NCI-H2107 treated with DMSO at 0.1 percent for 48 hours (cell line): ENCODE results near the gene PIK3CB.
A peak's percentile ranks its signal among the peaks of the same experiment; 100 is the strongest.
"Not testable (repeated sequence)": the region's sequence is repeated elsewhere in the genome, so short reads cannot be mapped to it uniquely, and the experiment has no call there.

Source experiments
- DNase-seq: peaks from one replicate; lab custom pipeline; 2025; ENCODE audit not compliant: unreplicated experiment; lab: John Stamatoyannopoulos, UW

The PIK3CB gene

DNA sequence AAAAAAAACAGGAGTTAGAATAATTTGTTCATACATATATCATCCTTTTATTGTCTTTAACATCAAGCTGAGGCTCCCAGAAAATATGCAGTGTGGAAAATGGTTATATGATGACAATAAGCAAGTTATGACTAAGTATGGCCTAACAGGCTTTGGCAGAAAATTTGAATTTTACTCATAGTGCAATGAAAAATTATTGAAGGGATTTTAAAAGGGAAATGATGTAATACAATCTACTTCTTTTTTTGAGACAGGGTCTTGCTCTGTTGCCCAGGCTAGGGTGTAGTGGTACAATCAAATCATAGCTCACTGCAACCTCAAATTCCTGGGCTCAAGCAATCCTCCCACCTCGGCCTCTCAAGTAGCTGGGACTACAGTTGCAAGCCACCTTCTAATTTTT lies 147.5 kb downstream of the PIK3CB start:
- DNase-seq: no peak

DNA sequence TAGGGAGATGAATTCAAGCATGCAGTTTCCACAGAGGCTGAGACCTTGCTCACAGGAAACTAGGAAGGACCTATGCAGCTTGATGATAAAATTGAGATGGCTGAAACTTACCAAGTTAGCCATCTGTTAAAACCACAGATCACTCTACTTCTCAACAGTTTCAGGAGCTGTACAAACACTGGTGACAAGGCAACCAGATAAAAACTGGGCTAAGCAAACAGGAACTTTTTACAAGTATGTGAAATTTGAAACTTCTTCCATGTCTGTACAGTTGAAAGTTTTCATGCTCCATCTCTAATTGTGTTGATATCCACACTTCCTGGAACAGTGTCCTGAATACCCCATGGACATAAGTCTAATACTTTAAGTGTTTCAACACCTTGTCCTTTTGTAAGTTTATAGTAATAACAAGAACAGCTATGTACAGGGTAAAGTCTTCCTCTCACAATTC lies 147.9 kb downstream of the PIK3CB start:
- DNase-seq: peak; percentile 42

DNA sequence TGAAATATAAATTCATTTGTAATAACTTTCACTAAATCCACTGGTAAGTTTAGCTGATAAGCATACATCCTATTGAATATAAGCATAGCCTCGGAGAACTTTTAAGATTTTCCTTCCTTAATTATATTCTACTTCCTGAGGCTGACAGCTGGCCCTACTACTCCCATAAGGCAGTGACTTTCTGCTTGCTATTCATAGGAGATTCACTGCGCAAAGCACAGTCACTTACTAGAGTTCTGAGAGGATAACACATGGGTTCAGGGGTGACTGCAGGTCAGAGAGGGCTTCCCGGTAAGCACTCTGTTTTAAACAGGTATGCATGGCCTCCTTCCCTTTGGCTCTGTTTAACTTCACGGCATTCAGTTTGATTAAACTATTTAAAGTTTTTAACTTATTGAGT lies 150.3 kb downstream of the PIK3CB start:
- no peak for DNase-seq

DNA sequence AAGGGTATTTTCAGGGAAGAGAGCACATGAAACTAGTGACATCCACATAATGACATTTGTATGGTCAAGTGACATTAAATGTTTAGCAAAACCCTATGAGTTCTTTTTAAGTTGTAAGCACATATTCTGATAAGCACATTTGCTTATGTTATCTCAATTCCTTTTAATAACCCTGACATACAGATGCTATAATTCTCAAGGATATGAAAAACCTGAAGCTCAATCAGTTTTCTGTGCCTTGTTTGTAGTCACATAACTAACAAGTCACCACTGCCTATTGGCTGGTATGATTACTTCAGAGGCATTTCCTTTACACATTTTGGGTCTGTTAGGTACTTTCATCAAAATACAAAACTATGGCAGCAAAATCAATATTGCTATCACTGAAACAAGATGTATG lies 152.1 kb downstream of the PIK3CB start:
- DNase-seq: no peak

DNA sequence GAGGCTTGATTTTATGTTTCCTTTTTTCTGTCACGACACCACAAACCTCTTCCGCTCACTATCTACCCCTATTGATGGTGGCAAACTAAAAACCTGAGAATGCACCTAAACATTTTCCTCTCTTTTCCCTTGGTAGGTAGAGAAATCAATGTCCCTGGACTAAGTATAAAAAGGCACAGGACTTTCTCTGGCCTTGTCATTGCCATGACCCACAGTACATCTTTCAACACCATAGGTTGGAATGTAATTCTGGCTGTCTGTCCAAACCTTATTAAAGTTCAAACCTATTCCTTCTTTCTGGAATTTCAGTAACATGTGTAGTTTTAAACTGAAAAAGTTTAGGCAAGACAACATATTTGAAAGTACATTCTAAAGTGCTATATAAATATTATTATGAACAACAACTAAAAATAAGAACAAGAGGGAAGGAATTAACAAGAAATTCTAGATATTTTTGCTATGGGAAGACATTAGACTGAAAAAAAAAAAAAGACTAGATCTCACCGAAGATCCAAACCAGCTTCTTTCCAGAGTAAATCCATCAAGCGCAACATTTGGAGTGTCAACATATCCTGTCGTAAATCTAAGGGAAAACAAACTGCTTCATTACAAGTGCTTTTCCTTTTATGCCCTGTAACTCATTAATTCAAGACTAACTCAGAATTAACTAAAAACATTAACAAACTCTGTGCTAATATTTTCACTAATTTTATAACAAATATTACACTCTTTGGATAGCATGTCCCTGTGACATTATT lies 153.1 kb downstream of the PIK3CB start:
- DNase-seq: no peak

DNA sequence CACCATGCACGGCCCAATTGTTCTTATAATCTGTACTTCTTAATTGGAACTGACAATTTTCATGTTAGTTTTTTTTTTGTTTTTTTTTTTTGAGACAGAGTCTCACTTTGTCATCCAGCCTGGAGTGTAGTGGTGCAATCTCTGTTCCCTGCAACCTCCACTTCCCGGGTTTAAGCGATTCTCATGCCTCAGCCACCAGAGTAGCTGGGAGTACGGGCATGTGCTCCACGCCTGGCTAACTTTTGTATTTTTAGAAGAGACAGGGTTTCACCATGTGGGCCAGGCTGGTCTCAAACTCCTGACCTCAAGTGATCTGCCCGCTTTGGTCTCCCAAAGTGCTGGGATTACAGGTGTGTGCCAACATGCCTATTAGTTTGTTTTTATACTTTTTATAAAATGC lies 153.8 kb downstream of the PIK3CB start:
- not testable (repeated sequence) for DNase-seq

DNA sequence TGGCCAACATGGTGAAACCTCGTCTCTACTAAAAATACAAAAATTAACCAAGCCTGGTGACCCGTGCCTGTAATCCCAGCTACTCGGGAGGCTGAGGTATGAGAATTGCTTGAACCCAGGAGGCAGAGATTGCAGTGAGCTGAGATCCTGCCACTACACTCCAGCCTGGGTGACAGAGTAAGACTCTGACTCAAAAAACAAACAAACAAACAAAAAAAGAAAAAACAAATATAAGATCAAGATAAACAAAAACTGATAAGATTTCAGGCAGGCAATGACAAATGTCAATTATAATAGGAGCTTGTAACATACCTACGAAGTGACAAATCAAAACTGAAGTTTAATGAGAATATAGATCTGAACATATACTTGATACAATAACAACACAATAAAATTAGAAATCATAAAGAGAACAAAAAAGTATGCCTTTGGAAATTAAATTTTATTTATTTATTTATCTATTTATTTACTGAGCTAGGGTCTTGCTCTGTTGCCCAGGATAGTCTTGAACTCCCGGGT lies 155.8 kb downstream of the PIK3CB start:
- no peak for DNase-seq

DNA sequence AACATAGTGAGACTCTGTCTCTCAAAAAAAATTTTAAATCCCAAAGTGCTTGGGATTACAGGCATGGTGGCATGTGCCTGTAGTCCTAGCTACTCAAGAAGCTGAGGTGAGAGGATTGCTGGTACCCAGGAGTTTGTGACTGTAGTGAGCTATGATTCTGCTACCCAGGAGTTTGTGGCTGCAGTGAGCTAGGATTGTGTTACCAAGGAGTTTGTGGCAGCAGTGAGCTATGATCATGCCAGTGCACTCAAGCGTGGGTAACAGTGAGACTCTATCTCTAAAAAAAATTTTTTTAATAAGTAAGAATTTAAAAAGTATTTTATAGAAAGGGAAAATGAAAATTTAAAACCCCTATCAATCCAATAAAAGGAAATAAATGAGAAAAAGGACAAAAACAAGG lies 156.6 kb downstream of the PIK3CB start:
- DNase-seq: no peak

DNA sequence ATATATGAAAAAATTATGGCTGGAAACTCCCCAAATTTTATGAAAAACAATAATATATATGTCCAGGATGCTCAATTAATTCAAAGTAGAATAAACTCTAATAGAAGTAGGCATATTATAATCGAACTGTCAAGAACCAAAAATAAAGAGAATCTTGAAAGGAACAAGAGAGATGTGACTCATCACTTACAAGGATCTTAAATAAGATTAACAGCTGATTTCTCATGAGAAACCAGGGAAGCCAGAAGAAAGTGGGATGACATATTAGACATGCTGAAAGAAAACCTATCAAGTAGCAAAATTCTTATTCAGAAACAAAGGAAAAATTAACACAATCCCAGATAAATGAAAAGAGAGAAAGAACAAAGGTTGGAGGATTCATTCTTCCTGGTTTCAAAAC lies 159.3 kb downstream of the PIK3CB start:
- DNase-seq: no peak

DNA sequence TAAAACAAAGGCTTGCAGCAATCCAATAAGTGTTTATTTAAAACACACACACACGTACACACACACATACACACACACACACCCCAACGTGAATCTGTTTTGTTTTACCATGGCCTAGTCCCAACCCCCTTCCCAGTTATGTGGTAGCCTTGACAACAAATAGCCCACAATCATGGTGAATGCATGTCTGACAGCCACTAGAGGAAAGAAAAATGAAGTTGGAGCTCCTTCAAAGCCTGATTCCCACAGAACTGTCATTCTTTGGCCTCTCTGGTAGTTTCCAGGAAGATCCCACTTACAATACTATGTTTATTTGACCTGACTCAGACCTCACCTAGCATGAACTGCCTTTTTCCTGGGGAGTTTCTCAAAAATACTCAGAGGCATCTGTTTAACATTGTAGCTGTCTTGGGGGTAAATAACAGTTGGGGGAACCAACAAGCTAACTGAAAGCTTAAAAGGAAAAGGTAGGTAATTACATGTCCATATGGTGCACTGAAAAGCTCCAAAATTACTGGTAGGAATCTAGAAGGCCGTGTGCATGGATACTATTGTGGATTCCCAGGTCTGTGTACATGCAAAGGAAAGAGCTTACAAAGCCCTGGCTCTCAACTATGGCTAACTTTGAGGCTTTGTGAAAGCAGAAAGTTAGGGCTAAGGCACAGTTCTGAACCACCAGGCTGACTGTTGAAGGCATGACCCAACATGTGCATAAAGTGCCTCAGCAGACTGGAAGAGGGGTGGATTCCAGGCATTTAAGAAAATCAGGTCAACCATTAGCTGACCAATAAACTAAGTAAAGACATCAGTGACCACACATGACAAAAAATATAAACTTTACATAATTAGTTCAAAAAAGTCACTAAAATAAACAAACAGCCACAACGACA lies 160.8 kb downstream of the PIK3CB start:
- no peak for DNase-seq

DNA sequence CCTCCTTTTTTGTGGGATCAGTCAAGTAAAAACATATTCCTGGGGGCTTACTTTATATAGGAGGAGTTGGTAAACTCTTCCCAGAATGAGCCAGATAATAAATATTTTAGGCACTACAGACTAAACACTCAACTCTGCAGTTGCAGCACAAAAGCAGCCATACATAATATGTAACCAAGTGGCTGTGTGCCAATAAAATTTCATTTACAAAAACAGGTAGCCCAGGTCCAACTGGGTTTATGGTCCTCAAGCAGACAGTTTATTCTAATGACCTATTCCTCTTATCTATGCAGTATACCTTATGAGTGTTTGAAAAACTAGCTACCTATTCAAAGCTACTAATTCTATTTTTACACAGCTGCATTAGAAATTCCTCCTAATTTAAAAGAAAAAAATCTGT lies 164.3 kb downstream of the PIK3CB start:
- DNase-seq: no peak

DNA sequence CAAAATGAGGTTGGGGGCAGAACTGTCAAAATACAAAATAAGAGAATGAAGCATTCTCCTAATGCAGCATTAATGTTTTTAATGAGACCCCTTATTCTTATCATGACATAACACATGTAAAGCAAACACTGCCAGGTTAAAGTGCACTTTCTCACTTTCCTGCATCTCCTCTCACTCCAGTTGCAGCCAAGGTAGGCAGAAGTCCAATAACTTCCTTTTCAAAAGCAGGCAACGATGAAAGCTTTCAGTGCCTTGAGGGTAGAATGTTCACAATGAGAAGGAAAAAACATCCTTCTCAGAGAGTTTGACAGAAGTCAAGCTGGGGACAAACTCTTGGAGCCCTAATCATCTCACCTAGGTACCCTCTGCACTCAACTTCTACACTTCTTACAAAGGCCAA lies 166.6 kb downstream of the PIK3CB start:
- no peak for DNase-seq

DNA sequence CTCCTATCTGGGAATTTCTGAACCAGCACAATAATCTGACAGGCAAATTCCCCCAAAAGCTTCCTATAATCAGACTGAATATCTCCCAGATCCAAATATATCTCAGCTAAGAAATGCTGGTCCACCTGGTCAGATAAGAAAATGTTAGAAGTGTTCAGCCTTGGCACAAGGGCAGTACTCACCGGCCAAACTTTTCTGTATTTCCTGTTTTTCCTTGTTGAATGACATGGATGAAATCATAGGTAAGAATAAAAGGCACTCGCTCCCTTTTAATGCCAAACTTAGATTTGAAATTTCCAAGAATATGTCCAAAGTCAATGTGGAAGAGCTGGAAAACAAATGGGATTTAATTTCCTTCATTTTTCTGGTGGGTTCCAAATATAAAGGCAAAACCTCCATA lies 177.2 kb downstream of the PIK3CB start:
- no peak for DNase-seq

DNA sequence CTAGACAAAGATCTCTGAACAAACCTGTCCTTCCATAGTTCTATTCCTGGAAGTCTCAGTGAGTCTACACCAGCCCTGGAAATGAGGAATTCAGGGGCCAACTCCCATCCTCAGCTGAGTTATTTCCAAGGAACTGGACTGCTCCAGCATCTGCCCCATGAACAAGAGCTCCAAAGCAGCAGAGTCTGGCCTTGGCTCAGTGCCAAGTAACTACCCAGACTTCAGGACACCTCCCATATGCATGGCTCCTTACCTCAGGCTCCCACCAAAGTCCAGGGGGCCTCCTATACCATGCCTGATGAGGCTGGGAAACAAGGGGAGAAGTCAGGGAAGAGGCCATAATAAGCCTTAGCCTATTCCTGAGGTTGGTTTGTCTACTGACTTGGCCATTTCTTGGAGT lies 181.2 kb downstream of the PIK3CB start:
- DNase-seq: no peak

DNA sequence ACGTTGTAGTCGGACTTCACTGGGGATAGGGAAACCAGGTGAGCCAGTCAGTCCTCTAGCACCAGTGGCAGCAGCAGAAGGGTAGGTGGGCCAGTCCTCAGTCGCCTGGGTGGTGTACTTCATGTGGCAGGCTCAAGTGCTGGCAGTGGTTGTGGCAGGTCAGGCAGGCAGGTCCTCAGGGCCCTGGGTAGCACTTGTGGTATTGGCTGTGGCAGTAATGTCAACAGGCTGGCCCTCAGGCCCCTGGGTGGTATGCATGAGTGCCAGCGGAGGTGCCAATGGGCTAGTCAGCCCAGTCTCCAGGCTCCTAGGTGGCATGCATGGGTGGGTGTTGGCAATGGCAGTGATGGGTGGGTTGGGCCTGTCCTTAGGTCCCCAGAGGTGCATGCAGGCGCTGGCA lies 185.6 kb downstream of the PIK3CB start:
- DNase-seq: no peak

DNA sequence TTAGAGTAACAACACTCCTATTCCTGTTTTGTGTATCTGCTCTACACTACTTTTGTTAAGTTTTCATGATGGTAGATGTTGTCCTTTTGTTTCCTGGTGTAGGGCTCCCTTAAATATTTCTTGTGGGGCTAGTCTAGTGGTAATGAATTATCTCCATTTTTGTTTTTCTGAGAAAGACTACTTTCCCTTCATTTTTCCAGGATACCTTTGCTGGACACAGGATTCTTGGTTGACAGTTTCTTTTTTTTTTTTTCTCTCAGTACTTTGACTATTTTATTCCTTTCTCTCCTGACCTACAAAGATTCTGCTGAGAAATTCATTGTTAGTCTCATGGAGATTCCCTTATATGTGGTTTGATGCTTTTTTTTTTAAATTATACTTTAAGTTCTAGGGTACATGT lies 188.2 kb downstream of the PIK3CB start:
- DNase-seq: no peak

DNA sequence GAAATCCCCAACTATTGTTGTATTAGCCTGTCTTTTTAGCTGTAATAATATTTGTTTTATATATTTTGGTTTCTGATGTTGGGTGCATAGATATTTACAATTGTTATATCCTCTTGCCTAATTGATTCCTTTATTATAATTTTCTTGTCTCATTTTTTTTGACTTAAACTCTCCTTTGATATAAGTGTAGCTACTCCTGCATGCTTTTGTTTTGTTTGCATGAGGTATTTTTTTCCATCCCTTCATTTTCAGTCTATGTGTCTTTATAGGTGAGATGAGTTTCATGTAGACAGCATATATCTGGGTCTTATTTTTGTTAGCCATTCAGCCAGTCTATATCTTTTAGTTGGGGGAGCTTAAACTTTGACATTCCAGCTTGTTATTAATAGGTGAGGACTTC lies 188.7 kb downstream of the PIK3CB start:
- DNase-seq: no peak

DNA sequence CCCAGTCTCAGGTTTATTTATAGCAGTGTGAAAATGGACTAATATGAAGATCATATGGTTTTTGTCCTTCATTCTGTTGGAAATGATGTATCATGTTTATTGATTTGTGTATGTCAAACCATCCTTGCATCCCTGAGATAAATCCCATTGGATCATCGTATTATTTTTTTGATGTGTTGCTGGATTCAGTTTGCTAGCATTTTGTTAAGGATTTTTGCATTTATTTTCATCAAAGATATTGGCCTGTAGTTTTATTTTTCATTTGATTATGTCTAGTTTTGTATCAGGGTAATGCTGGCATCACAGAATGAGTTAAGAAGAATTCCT lies 191.8 kb downstream of the PIK3CB start:
- DNase-seq: no peak

DNA sequence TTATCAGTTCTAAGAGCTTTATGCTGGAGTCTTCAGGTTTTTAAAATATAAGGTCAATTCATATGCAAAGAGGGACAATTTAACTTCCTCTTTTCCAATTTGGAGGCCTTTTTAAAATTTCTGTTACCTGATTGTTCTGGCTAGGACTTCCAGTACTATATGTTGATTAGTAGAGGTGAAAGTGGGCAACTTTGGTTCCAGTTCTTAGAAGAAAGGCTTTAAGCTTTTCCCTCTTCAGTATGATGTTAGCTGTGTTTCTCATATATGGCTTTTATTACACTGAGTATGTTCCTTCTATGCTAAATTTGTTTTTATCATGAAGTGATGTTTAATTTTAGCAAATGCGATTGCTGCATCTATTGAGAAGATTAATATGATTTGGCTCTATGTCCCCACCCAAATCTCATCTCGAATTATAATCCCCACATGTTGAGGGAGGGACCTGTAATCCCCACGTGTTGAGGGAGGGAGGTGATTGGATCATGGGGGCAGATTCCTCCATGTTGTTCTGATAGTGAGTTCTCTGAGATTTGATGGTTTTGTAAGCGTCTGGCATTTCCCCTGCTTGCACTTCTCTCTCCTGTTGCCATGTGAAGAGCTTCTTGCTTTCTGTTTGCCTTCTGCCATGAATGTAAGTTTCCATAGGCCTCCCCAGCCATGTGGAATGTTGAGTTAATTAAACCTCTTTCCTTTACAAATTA lies 192.4 kb downstream of the PIK3CB start:
- DNase-seq: no peak

DNA sequence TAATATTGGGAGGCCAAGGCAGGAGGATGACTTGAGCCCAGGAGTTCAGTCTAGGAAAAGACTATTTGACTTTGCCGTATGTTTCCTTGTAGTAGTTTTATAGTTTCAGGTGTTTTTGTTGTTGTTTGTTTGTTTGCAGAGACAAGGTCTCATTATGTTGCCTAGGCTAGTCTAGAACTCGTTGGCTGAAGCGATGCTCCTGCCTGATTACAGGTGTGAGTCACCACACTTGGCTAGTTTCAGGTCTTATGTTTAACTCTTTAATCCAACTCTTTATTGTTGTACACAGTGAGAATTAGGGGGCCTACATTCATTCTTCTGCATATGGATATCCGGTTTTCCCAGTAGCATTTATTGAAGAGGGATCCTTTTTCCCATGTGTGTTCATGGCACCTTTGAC lies 194.2 kb downstream of the PIK3CB start:
- DNase-seq: no peak

DNA sequence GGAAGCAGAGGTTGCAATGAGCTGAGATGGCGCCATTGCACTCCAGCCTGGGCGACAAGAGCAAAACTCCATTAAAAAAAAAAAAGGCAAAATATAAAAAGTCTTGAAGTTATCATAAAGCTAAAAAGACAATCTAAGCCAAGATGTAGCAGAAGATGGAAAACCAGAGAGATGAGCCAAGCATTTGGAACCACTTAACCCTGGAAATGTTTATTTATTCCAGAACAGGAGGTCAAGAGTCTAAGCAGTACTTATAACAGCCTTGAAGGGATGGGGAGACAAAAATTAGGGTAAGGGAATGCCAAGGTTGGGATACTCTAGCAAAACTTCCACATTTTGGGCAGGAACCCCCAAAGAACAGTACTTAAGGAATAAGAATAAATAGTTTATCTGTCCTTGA lies 196.1 kb downstream of the PIK3CB start:
- DNase-seq: no peak

DNA sequence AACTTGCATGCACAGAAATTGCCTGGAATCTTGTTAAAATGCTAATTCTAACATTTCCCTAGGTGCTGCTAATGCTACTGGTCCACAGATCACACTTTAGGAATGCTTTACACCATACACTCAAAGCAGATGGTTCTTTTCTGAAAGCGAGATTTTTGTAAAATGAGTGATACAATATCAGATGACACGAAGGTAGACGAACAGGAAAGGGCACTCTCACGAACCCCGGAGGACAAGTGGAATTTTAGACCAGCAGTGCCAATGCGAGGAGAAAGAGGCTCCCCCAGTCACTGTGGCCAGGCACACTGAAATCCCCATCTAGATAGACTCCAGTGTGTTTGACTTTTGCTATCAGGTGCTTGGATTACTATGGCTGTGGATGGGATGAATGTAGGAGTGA lies 205.2 kb downstream of the PIK3CB start:
- no peak for DNase-seq
